Measurements from ENCODE around the gene ARMC9. TPM values are rescaled to one million over a fixed set of nuclear protein-coding genes. Genes with fewer than 3 reads are reported as not detected.

ARMC9 gene
- total and polyA plus RNA-seq, 2 donors (not counting 3 experiments of a cell fraction or from before 2014, with no cell fraction given): 16.4 to 24.2 TPM

DNA sequence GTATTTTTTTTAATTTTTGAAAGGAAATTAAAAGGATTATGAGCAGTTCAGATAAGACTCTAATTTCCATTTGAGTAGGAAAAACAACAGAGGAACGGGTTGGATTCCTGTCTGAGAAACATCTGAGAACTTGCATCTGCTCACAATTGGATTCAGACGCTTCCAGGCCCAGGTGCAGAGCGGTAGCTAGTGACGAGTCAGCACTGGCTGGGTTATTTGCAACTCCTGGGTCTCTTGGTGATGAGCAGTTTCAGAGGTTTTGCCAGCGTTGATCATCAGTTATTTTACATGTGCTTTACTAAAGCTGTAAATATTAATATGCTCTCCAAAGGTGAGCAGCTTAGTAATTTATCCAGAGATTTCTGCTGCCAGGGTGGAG, 158.0 kb downstream of the ARMC9 start:
- TF ChIP-seq FOS (IDR thresholded peaks at IDR 0.05; ENCODE audit: borderline replicate concordance, insufficient read depth, low read length) (no peak), POLR2A (IDR thresholded peaks at IDR 0.05; ENCODE audit: low read depth, low read length) (no peak), JUN (IDR thresholded peaks at IDR 0.05; ENCODE audit: borderline replicate concordance, insufficient read depth, insufficient read length, low read depth) (no peak), GATA2 (IDR thresholded peaks at IDR 0.05; ENCODE audit: insufficient read depth, insufficient read length, low read depth, low read length) (no peak), EZH2 (IDR thresholded peaks at IDR 0.05; ENCODE audit: borderline replicate concordance, low read depth, low read length, severe bottlenecking) (no peak), MYC (IDR thresholded peaks at IDR 0.05; ENCODE audit: low read depth, low read length) (no peak), POLR2AphosphoS5 (IDR thresholded peaks at IDR 0.05; ENCODE audit: insufficient read depth, low read depth, low read length) (no peak)
- TF ChIP-seq, protein P1, sequence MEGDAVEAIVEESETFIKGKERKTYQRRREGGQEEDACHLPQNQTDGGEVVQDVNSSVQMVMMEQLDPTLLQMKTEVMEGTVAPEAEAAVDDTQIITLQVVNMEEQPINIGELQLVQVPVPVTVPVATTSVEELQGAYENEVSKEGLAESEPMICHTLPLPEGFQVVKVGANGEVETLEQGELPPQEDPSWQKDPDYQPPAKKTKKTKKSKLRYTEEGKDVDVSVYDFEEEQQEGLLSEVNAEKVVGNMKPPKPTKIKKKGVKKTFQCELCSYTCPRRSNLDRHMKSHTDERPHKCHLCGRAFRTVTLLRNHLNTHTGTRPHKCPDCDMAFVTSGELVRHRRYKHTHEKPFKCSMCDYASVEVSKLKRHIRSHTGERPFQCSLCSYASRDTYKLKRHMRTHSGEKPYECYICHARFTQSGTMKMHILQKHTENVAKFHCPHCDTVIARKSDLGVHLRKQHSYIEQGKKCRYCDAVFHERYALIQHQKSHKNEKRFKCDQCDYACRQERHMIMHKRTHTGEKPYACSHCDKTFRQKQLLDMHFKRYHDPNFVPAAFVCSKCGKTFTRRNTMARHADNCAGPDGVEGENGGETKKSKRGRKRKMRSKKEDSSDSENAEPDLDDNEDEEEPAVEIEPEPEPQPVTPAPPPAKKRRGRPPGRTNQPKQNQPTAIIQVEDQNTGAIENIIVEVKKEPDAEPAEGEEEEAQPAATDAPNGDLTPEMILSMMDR (IDR thresholded peaks at IDR 0.05; ENCODE audit: extremely low read depth in 1 of 2, insufficient read depth in 1 of 2, low read depth in 1 of 2, low read length in 2 of 2): no peak
- TF ChIP-seq, protein P2, sequence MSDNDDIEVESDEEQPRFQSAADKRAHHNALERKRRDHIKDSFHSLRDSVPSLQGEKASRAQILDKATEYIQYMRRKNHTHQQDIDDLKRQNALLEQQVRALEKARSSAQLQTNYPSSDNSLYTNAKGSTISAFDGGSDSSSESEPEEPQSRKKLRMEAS (IDR thresholded peaks at IDR 0.05; ENCODE audit: insufficient read depth, insufficient read length): no peak
- Histone ChIP-seq H4K20me1 (replicated peaks; ENCODE audit: control insufficient read depth, extremely low read depth, insufficient read depth, low read length) (no peaks in the 10 kb centered on the region), H3K27me3 (ENCODE audit: control insufficient read depth in 2 of 2, insufficient read depth in 2 of 2, low read length in 2 of 2) (no peaks in the 10 kb centered on the region), H3K27ac (ENCODE audit: insufficient read depth, low read depth, low read length) (no peak overlapping the region), H3K9me1 (replicated peaks; ENCODE audit: control insufficient read depth, extremely low read depth, insufficient read depth, low read length) (no peaks in the 10 kb centered on the region), H3K9ac (replicated peaks; ENCODE audit: extremely low read depth, insufficient read depth, low read length) (no peak overlapping the region), H3K79me2 (ENCODE audit: control insufficient read depth, insufficient read depth, low read length) (no peaks in the 10 kb centered on the region), H3K4me3 (replicated peaks in 1 of 3; ENCODE audit: insufficient read depth in 1 of 3, low read depth in 1 of 3, low read length in 3 of 3) (no peak overlapping the region), H3K36me3 (ENCODE audit: control insufficient read depth in 2 of 2, extremely low read depth in 1 of 2, insufficient read depth in 2 of 2, low read length in 2 of 2) (no peaks in the 10 kb centered on the region), H3K4me1 (ENCODE audit: control insufficient read depth, extremely low read depth, insufficient read depth, low read length) (no peaks in the 10 kb centered on the region), H2AFZ (ENCODE audit: low read depth, low read length) (no peak overlapping the region), H3K9me3 (replicated peaks; ENCODE audit: control insufficient read depth, insufficient read depth, low read length) (no peaks in the 10 kb centered on the region), H3K4me2 (ENCODE audit: insufficient read depth, low read length) (no peak overlapping the region)
- intact Hi-C loops (cut with micrococcal nuclease) (no loop called here), dilution Hi-C loops (cut with MboI; ENCODE audit: extremely low pct_ligation_motif_present, low sequenced_read_pairs) (no loop called here)
- BruUV-seq (replicated peaks): no TSS peak
- CTCF ChIA-PET: interaction anchor here (0.7 to 1.9 kb wide), 3 partner anchors 10 to 95 kb away, joined by 3 to 6 read pairs (median 4); no protein-coding TSS in a partner anchor
- peak; percentile 47 for FAIRE-seq
- DNase-seq (ENCODE audit: low read depth, low spot score): peak; percentile 52
- POLR2A ChIA-PET: no interaction called here

Measured in endothelial cell of umbilical vein (primary cell).